Activated CD4-positive, alpha-beta T cell treated with anti-CD3 and anti-CD28 coated beads, Interleukin-2, amount 50 U/mL, for 16 hours (primary cell): ENCODE results near the gene TRPM3.
A peak's percentile ranks its signal among the peaks of the same experiment; 100 is the strongest.
"Not testable (repeated sequence)": the region's sequence is repeated elsewhere in the genome, so short reads cannot be mapped to it uniquely, and the experiment has no call there.

Experiments
- DNase-seq: peaks from one replicate; pipeline ENCODE4 v3.0.0-alpha.2; 2020

Gene TRPM3

GRCh38 chr9:70635790-70636189, 485.6 kb downstream of the TRPM3 start:
- DNase-seq = no peak

GRCh38 chr9:70634696-70635095, 486.7 kb downstream of the TRPM3 start:
- no peak for DNase-seq

GRCh38 chr9:70630971-70631370, 490.4 kb downstream of the TRPM3 start:
- DNase-seq = no peak

- DNase-seq = not testable (repeated sequence)
Observed at GRCh38 chr9:70629080-70629685, 492.2 kb downstream of the TRPM3 start.

- DNase-seq = no peak
Observed at GRCh38 chr9:70625078-70625477, 496.3 kb downstream of the TRPM3 start.

- DNase-seq = no peak
Observed at GRCh38 chr9:70618784-70619183, 502.6 kb downstream of the TRPM3 start.

GRCh38 chr9:70617033-70617828, 504.2 kb downstream of the TRPM3 start:
- DNase-seq = no peak

- no peak for DNase-seq
Observed at GRCh38 chr9:70616228-70616990, 505.0 kb downstream of the TRPM3 start.

GRCh38 chr9:70615464-70616138, 505.8 kb downstream of the TRPM3 start:
- DNase-seq = no peak

- no peak for DNase-seq
Observed at GRCh38 chr9:70614786-70615463, 506.5 kb downstream of the TRPM3 start.

- DNase-seq = no peak
Observed at GRCh38 chr9:70613024-70613768, 508.2 kb downstream of the TRPM3 start.

GRCh38 chr9:70610287-70610644, 511.2 kb downstream of the TRPM3 start:
- DNase-seq = no peak

GRCh38 chr9:70609542-70610286, 511.7 kb downstream of the TRPM3 start:
- peak; percentile 6 for DNase-seq

- no peak for DNase-seq
Observed at GRCh38 chr9:70609011-70609410, 512.4 kb downstream of the TRPM3 start.

GRCh38 chr9:70607926-70608325, 513.5 kb downstream of the TRPM3 start:
- DNase-seq = no peak

GRCh38 chr9:70607329-70607728, 514.1 kb downstream of the TRPM3 start:
- DNase-seq = no peak

GRCh38 chr9:70603020-70603411, 518.4 kb downstream of the TRPM3 start:
- no peak for DNase-seq

GRCh38 chr9:70602321-70603019, 519.0 kb downstream of the TRPM3 start:
- DNase-seq = peak; percentile 62

GRCh38 chr9:70601000-70601951, 520.1 kb downstream of the TRPM3 start:
- no peak for DNase-seq
